Thyroid gland (tissue), 4 donors: ENCODE results near the gene SYT13.

ENCODE experiments used
- CTCF ChIP-seq, 6 experiments: fragments of 200-600 bp in 3 of 6; fragments of 450-650 bp in 3 of 6; sonication (generic) in 3 of 6; IDR thresholded peaks; one replicate each; pipeline ENCODE4 v1.5.1; 2016 to 2019; ENCODE audit warnings: antibody characterized with exemption in 6 of 6, mild to moderate bottlenecking in 2 of 6, inconsistent platforms in 1 of 6, moderate library complexity in 1 of 6
- POLR2A ChIP-seq, 2 donors: fragments of 450-650 bp; IDR thresholded peaks; one replicate each; pipeline ENCODE4 v1.6.1; 2017; ENCODE audit warnings: antibody characterized with exemption in 2 of 2, mild to moderate bottlenecking in 2 of 2, moderate library complexity in 1 of 2

- TF ChIP-seq POLR2A (IDR thresholded peaks at IDR 0.05) (no peak), CTCF (IDR thresholded peaks at IDR 0.05) (no peak)
Observed at GRCh38 chr11:45216901-45217300, 69.2 kb downstream of the SYT13 start.
